ENCODE data around the gene ARL15. TPM values are rescaled to one million over a fixed set of nuclear protein-coding genes. Genes with fewer than 3 reads are reported as not detected.

Gene ARL15
- total RNA-seq, 1 donor from 2014 or later = 29.5 TPM

DNA sequence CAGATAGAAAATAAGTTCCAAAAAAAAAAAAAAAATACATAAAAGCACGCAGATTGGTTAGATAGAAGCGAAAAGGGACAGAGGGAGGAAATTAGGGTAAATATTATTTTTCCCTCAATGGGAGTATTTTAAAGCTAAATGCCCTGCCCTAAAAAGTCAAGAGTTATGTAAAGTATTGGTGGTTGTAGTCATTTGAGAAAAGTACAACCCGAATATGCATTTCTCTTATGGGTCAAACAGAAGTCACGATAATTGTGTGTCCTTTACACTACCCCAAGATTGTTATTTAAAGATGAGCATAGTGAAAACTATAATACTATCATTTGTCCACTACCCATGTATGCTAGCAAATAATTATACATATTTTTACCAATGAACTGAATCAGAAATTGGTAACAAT is 381.2 kb downstream of the ARL15 start:
- no peak overlapping the region for H3K4me3 ChIP-seq
- H3K27me3 ChIP-seq = no peaks in the 10 kb centered on the region
- H3K9me3 ChIP-seq = no peaks in the 10 kb centered on the region
- no peak overlapping the region for H3K27ac ChIP-seq
- H3K4me1 ChIP-seq = no peaks in the 10 kb centered on the region
- no peaks in the 10 kb centered on the region for H3K36me3 ChIP-seq
- DNase-seq (no peak), ATAC-seq (no peak)
- TF ChIP-seq, protein P1, sequence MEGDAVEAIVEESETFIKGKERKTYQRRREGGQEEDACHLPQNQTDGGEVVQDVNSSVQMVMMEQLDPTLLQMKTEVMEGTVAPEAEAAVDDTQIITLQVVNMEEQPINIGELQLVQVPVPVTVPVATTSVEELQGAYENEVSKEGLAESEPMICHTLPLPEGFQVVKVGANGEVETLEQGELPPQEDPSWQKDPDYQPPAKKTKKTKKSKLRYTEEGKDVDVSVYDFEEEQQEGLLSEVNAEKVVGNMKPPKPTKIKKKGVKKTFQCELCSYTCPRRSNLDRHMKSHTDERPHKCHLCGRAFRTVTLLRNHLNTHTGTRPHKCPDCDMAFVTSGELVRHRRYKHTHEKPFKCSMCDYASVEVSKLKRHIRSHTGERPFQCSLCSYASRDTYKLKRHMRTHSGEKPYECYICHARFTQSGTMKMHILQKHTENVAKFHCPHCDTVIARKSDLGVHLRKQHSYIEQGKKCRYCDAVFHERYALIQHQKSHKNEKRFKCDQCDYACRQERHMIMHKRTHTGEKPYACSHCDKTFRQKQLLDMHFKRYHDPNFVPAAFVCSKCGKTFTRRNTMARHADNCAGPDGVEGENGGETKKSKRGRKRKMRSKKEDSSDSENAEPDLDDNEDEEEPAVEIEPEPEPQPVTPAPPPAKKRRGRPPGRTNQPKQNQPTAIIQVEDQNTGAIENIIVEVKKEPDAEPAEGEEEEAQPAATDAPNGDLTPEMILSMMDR (IDR thresholded peaks at IDR 0.05) = no peak
- intact Hi-C loops (cut with DNase I) = no loop called here

- no peak for ATAC-seq
- H3K36me3 ChIP-seq = no peaks in the 10 kb centered on the region
- H3K4me3 ChIP-seq = no peak overlapping the region
- DNase-seq = no peak
- no peaks in the 10 kb centered on the region for H3K27me3 ChIP-seq
- no peaks in the 10 kb centered on the region for H3K9me3 ChIP-seq
- no peaks in the 10 kb centered on the region for H3K4me1 ChIP-seq
- intact Hi-C loops (cut with DNase I) = no loop called here
- TF ChIP-seq, protein P1 (IDR thresholded peaks at IDR 0.05) = no peak
- no peak overlapping the region for H3K27ac ChIP-seq
Observed at GRCh38 chr5:53928641-53929040, 381.7 kb downstream of the ARL15 start.

GRCh38 chr5:53927668-53928247 is 382.6 kb downstream of the ARL15 start:
- H3K27ac ChIP-seq = no peak overlapping the region
- DNase-seq (no peak), ATAC-seq (no peak)
- TF ChIP-seq, protein P1 (IDR thresholded peaks at IDR 0.05) = no peak
- H3K27me3 ChIP-seq = no peaks in the 10 kb centered on the region
- H3K4me1 ChIP-seq = no peaks in the 10 kb centered on the region
- H3K9me3 ChIP-seq = no peaks in the 10 kb centered on the region
- intact Hi-C loops (cut with DNase I) = no loop called here
- H3K36me3 ChIP-seq = no peaks in the 10 kb centered on the region
- H3K4me3 ChIP-seq = no peak overlapping the region

- intact Hi-C loops (cut with DNase I) = no loop called here
- Histone ChIP-seq H3K27ac (no peak overlapping the region), H3K27me3 (no peaks in the 10 kb centered on the region), H3K4me3 (no peak overlapping the region), H3K9me3 (no peaks in the 10 kb centered on the region), H3K36me3 (no peaks in the 10 kb centered on the region), H3K4me1 (no peaks in the 10 kb centered on the region)
- ATAC-seq = no peak
- DNase-seq = no peak
- TF ChIP-seq, protein P1 (IDR thresholded peaks at IDR 0.05) = no peak
Observed at GRCh38 chr5:53926026-53926425, 384.3 kb downstream of the ARL15 start.

- no peaks in the 10 kb centered on the region for H3K27me3 ChIP-seq
- H3K36me3 ChIP-seq = no peaks in the 10 kb centered on the region
- intact Hi-C loops (cut with DNase I) = no loop called here
- H3K9me3 ChIP-seq = no peaks in the 10 kb centered on the region
- no peaks in the 10 kb centered on the region for H3K4me1 ChIP-seq
- no peak overlapping the region for H3K4me3 ChIP-seq
- H3K27ac ChIP-seq = no peak overlapping the region
- ATAC-seq (no peak), DNase-seq (no peak)
- TF ChIP-seq, protein P1 (IDR thresholded peaks at IDR 0.05) = no peak
Observed at GRCh38 chr5:53924392-53924791, 386.0 kb downstream of the ARL15 start.

DNA sequence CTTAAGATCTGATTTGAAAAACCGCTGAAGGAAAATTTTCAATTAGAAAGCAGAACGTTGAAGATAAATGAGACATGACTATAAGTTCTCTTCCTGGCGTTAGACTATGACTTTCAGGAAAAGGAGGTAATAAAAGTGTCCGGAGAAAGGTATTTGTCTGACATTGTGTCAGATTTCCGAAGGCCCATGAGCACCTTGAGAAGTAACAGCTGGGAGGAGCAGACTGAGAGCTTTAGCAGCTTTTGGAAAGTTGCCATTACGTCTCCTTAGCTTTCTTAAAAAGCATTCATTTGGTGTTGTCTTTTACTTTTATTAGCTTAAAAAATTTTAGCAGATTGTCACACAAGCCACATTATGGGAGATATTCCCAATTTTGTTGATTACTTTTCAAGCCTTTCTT is 386.4 kb downstream of the ARL15 start:
- Histone ChIP-seq H3K4me3 (no peak overlapping the region), H3K27me3 (no peaks in the 10 kb centered on the region), H3K27ac (no peak overlapping the region), H3K9me3 (no peaks in the 10 kb centered on the region), H3K36me3 (no peaks in the 10 kb centered on the region), H3K4me1 (no peaks in the 10 kb centered on the region)
- intact Hi-C loops (cut with DNase I) = no loop called here
- TF ChIP-seq, protein P1 (IDR thresholded peaks at IDR 0.05) = no peak
- DNase-seq = no peak
- no peak for ATAC-seq
